Aorta (tissue), 5 donors: ENCODE data around the gene CPNE4. TPM values are rescaled to one million over a fixed set of nuclear protein-coding genes. Genes with fewer than 3 reads are reported as not detected.

Experiments
- ATAC-seq: fragments of 200-7000 bp; cut with Tn5 transposase; one replicate; pipeline ENCODE4 v1.9.1; 2022; ENCODE audit warnings: moderate library complexity; ENCODE audit not compliant: low FRiP score
- DNase-seq, 2 donors: peaks; one replicate each; pipeline ENCODE4 v3.0.0-alpha.2; 2020
- H3K27ac ChIP-seq, 2 donors: one replicate each; pipeline ENCODE4 v1.5.1; 2013; ENCODE audit warnings: low read length in 2 of 2, mild to moderate bottlenecking in 2 of 2, moderate library complexity in 2 of 2, control low read depth in 1 of 2, inconsistent platforms in 1 of 2, low read depth in 1 of 2
- H3K27me3 ChIP-seq, 2 donors: one replicate each; pipeline ENCODE4 v1.6.1; 2013; ENCODE audit warnings: control low read depth in 1 of 2, low read length in 1 of 2, mild to moderate bottlenecking in 1 of 2, moderate library complexity in 1 of 2; ENCODE audit not compliant: insufficient read depth in 2 of 2, control insufficient read depth in 1 of 2
- H3K36me3 ChIP-seq, 2 donors: one replicate each; pipeline ENCODE4 v1.6.1; 2013; ENCODE audit warnings: control low read depth in 1 of 2, low read length in 1 of 2, mild to moderate bottlenecking in 1 of 2; ENCODE audit not compliant: insufficient read depth in 2 of 2, control insufficient read depth in 1 of 2
- H3K4me1 ChIP-seq, 2 donors: one replicate each; pipeline ENCODE4 v1.6.1; 2013; ENCODE audit warnings: low read length in 2 of 2, control low read depth in 1 of 2, mild to moderate bottlenecking in 1 of 2, moderate library complexity in 1 of 2; ENCODE audit not compliant: insufficient read depth in 2 of 2, control insufficient read depth in 1 of 2
- H3K4me3 ChIP-seq, 2 donors: one replicate each; pipeline ENCODE4 v1.5.1; 2013; ENCODE audit warnings: low read length in 2 of 2, control low read depth in 1 of 2, mild to moderate bottlenecking in 1 of 2
- H3K9me3 ChIP-seq: one replicate; pipeline ENCODE4 v1.6.1; 2013; ENCODE audit warnings: mild to moderate bottlenecking, low read length; ENCODE audit not compliant: control insufficient read depth
- WGBS, 2 donors: extraction: QIAGEN DNeasy Blood & Tissue Kit; methylation state at CpG; one replicate each; pipeline ENCODE4 v1.1.7; 2013; 5-methylcytosine and 5-hydroxymethylcytosine counted together
- intact Hi-C, 2 donors: fragments of 100-400 bp; cut with DNase I; formaldehyde crosslinking; loops; one replicate each; pipeline versions ENCODE4 v1.14.2 to v1.15.0; 2022
- polyA plus RNA-seq, 2 donors: library from polyadenylated mRNA; stranded (reverse); fragments of 200-250 nt; gene quantifications; one replicate each; pipeline ENCODE4 v1.2.3, GENCODE V29; 2013
- total RNA-seq, 2 donors: library from RNA; stranded (reverse); fragmentation: NEBNext Ultra II Directional; extraction: Animal tissue kit (Norgen Biotek cat#: 25700); gene quantifications; one replicate each; pipeline ENCODE4 v1.2.1, GENCODE V29; 2021
- donor health status: healthy with polysubstance abuse.
- donor health status: Bipolar disorder and iron deficiency.
- donor health status: DM: no; HTN: no; CAD: no.
- donor health status: DM: no; HTN: no; CAD: no.
- donor health status: DM: yes; HTN: yes; CAD: no.

The CPNE4 gene
- total and polyA plus RNA-seq, 4 donors = 0.45 to 2.2 (median 1.1) TPM

- H3K9me3 ChIP-seq = no peaks in the 10 kb centered on the region
- H3K27me3 ChIP-seq = no peaks in the 10 kb centered on the region
- WGBS, 2 donors = 37 to 72% methylated on average over 2 of the region's 2 CpGs
- ATAC-seq = no peak
- H3K4me1 ChIP-seq = no peaks in the 10 kb centered on the region
- H3K27ac ChIP-seq = no peak overlapping the region
- no peaks in the 10 kb centered on the region for H3K36me3 ChIP-seq
- intact Hi-C loops = no loop called here
- no peak overlapping the region for H3K4me3 ChIP-seq
- DNase-seq = no peak
Measured at GRCh38 chr3:131880948-131881347, 153.9 kb downstream of the CPNE4 start.

DNA sequence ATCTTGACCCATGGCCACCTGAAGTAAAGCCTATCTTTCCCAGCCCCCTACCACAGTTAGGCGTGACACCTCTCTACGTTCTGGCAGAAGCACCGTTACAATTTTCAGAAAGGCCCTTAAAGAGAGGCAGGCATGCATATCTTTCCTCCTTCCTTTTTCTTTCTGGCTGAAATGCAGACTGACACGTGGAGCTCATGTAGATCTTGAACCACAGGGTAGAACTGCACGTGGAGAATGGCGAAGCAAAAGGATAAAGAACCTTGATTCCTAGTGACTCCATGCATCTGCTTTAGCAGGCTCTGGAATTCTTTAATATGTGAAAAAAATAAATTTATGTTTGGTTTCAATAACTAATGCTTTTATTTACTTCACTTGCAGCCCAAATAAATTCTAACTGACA, 166.6 kb downstream of the CPNE4 start:
- WGBS, 2 donors = 83% methylated on average over 6 of the region's 6 CpGs
- Histone ChIP-seq H3K27ac (no peak overlapping the region), H3K9me3 (no peaks in the 10 kb centered on the region), H3K4me1 (no peaks in the 10 kb centered on the region), H3K27me3 (no peaks in the 10 kb centered on the region), H3K36me3 (no peaks in the 10 kb centered on the region), H3K4me3 (no peak overlapping the region)
- intact Hi-C loops = no loop called here
- no peak for ATAC-seq
- DNase-seq = no peak

GRCh38 chr3:131856171-131856570, 178.6 kb downstream of the CPNE4 start:
- no peak for ATAC-seq
- no peaks in the 10 kb centered on the region for H3K27me3 ChIP-seq
- H3K36me3 ChIP-seq = no peaks in the 10 kb centered on the region
- no peaks in the 10 kb centered on the region for H3K9me3 ChIP-seq
- H3K4me3 ChIP-seq = no peak overlapping the region
- intact Hi-C loops = no loop called here
- H3K4me1 ChIP-seq = peaks cover 0 to 4% of the 10 kb centered on the region in 2 donors
- DNase-seq = no peak
- 81 to 89% methylated on average over 3 of the region's 3 CpGs for WGBS, 2 donors
- no peak overlapping the region for H3K27ac ChIP-seq

DNA sequence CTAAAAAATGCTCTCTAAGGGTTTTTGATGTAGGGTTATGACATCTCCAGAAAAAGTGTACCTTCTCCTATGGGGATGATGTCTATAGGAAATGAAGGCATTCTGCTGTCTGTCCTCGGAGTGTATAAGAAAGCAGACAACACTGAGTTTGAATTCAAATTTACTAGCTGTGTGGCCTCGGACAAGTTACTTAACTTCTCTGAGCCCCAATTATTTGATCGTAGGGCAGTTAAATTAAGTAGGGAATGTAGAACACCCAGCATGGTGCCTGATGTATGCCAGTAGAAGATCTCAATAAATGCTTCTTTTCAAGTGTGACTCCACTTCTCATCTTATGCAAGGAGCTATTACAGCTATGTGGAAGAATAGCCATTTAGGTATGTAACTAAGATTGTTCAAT, 184.6 kb downstream of the CPNE4 start:
- H3K27ac ChIP-seq = no peak overlapping the region
- intact Hi-C loops = no loop called here

GRCh38 chr3:131849616-131850015, 185.2 kb downstream of the CPNE4 start:
- 5 to 7% methylated on average over 2 of the region's 2 CpGs for WGBS, 2 donors
- DNase-seq (no peak), ATAC-seq (peak; percentile 29)
- Histone ChIP-seq H3K27ac (no peak overlapping the region), H3K4me3 (no peak overlapping the region), H3K9me3 (no peaks in the 10 kb centered on the region), H3K36me3 (no peaks in the 10 kb centered on the region), H3K27me3 (no peaks in the 10 kb centered on the region), H3K4me1 (peaks cover 0 to 8% of the 10 kb centered on the region in 2 donors)
- intact Hi-C loops = loop anchor here in 1 of 2 donors (10.0 kb wide), 1 partner anchor 125 kb away; no protein-coding TSS in a partner anchor

More for the DNA sequence above, 184.6 kb downstream of the CPNE4 start:
- no peaks in the 10 kb centered on the region for H3K9me3 ChIP-seq
- H3K4me1 ChIP-seq = peaks cover 0 to 8% of the 10 kb centered on the region in 2 donors
- no peak overlapping the region for H3K4me3 ChIP-seq
- H3K36me3 ChIP-seq = no peaks in the 10 kb centered on the region
- 89 to 91% methylated on average over 3 of the region's 3 CpGs for WGBS, 2 donors
- ATAC-seq (no peak), DNase-seq (no peak)
- H3K27me3 ChIP-seq = no peaks in the 10 kb centered on the region

- Histone ChIP-seq H3K4me1 (peaks cover 0 to 8% of the 10 kb centered on the region in 2 donors), H3K4me3 (no peak overlapping the region), H3K27me3 (no peaks in the 10 kb centered on the region), H3K27ac (peak overlapping the region in 1 of 2 donors; percentile 57), H3K36me3 (no peaks in the 10 kb centered on the region), H3K9me3 (no peaks in the 10 kb centered on the region)
- 90 to 93% methylated on average over 1 of the region's 1 CpG for WGBS, 2 donors
- ATAC-seq (no peak), DNase-seq (no peak)
- intact Hi-C loops = loop anchor here in 1 of 2 donors (10.0 kb wide), 1 partner anchor 127 kb away; no protein-coding TSS in a partner anchor
Measured at GRCh38 chr3:131847966-131848510, 186.8 kb downstream of the CPNE4 start.

- DNase-seq (no peak), ATAC-seq (no peak)
- intact Hi-C loops = loop anchor here in 1 of 2 donors (10.0 kb wide), 1 partner anchor 128 kb away; no protein-coding TSS in a partner anchor
- Histone ChIP-seq H3K9me3 (no peaks in the 10 kb centered on the region), H3K4me1 (peaks cover 0 to 8% of the 10 kb centered on the region in 2 donors), H3K27ac (peak overlapping the region; percentile 28 to 29), H3K36me3 (no peaks in the 10 kb centered on the region), H3K27me3 (no peaks in the 10 kb centered on the region), H3K4me3 (no peak overlapping the region)
- 42 to 87% methylated on average over 3 of the region's 3 CpGs for WGBS, 2 donors
Measured at GRCh38 chr3:131846296-131846924, 188.4 kb downstream of the CPNE4 start.

DNA sequence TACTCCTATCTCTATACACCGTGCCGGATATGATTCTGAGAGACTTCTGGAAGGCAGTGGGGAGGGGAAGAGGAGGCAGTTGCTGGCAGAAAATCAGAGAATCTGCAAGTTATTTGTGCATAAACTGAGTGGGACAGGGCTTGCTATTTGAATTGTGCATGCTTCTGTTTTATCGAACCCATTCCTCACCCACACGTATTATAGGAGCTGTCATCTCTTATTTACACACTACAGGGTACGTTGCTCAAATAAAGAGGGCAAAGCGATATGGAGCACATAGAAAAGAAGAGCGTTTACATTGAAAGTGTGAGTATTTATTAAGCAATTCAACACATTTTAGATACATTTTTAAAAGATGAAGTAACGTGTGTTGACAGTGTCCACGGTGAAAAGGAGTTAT, 191.6 kb downstream of the CPNE4 start:
- Histone ChIP-seq H3K4me3 (no peak overlapping the region), H3K9me3 (no peaks in the 10 kb centered on the region), H3K27me3 (no peaks in the 10 kb centered on the region), H3K4me1 (peaks cover 2 to 8% of the 10 kb centered on the region in 2 donors), H3K27ac (no peak overlapping the region), H3K36me3 (no peaks in the 10 kb centered on the region)
- intact Hi-C loops = loop anchor here in 1 of 2 donors (10.0 kb wide), 1 partner anchor 132 kb away; no protein-coding TSS in a partner anchor
- no peak for DNase-seq
- no peak for ATAC-seq
- WGBS, 2 donors = 77% methylated on average over 9 of the region's 9 CpGs
